ENCODE results near the gene EMC8.
A peak's percentile ranks its signal among the peaks of the same experiment; 100 is the strongest.

EMC8 gene

GRCh38 chr16:85757341-85757822 lies 42.0 kb downstream of the EMC8 start:
- no peaks in the 10 kb centered on the region for H3K9me2 ChIP-seq (replicated peaks; ENCODE audit: insufficient read depth, low read length)
- no peaks in the 10 kb centered on the region for H3K27me3 ChIP-seq (ENCODE audit: low read length)
- H3K79me2 ChIP-seq (ENCODE audit: insufficient read depth, low read length), result no peaks in the 10 kb centered on the region
- H4K20me1 ChIP-seq (ENCODE audit: low read depth, low read length), result no peaks in the 10 kb centered on the region
- no peak overlapping the region for H3K4me3 ChIP-seq (ENCODE audit: insufficient read depth, low read length, poor library complexity, severe bottlenecking)
- peaks cover 9% of the 10 kb centered on the region; the same call in 1 of the 2 replicates for H3F3A ChIP-seq (ENCODE audit: insufficient read depth)
- no peak overlapping the region for H3K9ac ChIP-seq (ENCODE audit: low read length)
- no peaks in the 10 kb centered on the region for H3K36me3 ChIP-seq (ENCODE audit: low read length)
- no peak overlapping the region for H2AFZ ChIP-seq (ENCODE audit: low read depth, low read length, severe bottlenecking)
- no peak overlapping the region; the same call in 1 of the 2 replicates for H3K27ac ChIP-seq (ENCODE audit: low read depth, low read length)
- peak overlapping the region; percentile 34 for H3K4me2 ChIP-seq (ENCODE audit: low read depth, low read length, poor library complexity, severe bottlenecking)
- H3K9me3 ChIP-seq (ENCODE audit: insufficient read depth, low read length), result no peaks in the 10 kb centered on the region
- TF ChIP-seq EZH2phosphoT487 (conservative IDR thresholded peaks at IDR 0.05; ENCODE audit: low read length), result no peak
- no peak for TF ChIP-seq CTCF (IDR thresholded peaks at IDR 0.05; ENCODE audit: insufficient read depth, low read length, poor library complexity, severe bottlenecking)

- no peaks in the 10 kb centered on the region for H3K36me3 ChIP-seq (ENCODE audit: low read length)
- no peaks in the 10 kb centered on the region for H4K20me1 ChIP-seq (ENCODE audit: low read depth, low read length)
- H3K27me3 ChIP-seq (ENCODE audit: low read length), result no peaks in the 10 kb centered on the region
- peak overlapping the region; percentile 34 for H3K4me2 ChIP-seq (ENCODE audit: low read depth, low read length, poor library complexity, severe bottlenecking)
- no peaks in the 10 kb centered on the region for H3K9me3 ChIP-seq (ENCODE audit: insufficient read depth, low read length)
- H3K9me2 ChIP-seq (replicated peaks; ENCODE audit: insufficient read depth, low read length), result no peaks in the 10 kb centered on the region
- H3K4me3 ChIP-seq (ENCODE audit: insufficient read depth, low read length, poor library complexity, severe bottlenecking), result no peak overlapping the region
- no peak overlapping the region for H2AFZ ChIP-seq (ENCODE audit: low read depth, low read length, severe bottlenecking)
- H3F3A ChIP-seq (ENCODE audit: insufficient read depth), result peaks cover 9% of the 10 kb centered on the region; the same call in 1 of the 2 replicates
- no peak overlapping the region for H3K9ac ChIP-seq (ENCODE audit: low read length)
- H3K79me2 ChIP-seq (ENCODE audit: insufficient read depth, low read length), result no peaks in the 10 kb centered on the region
- TF ChIP-seq CTCF (IDR thresholded peaks at IDR 0.05; ENCODE audit: insufficient read depth, low read length, poor library complexity, severe bottlenecking) (no peak), EZH2phosphoT487 (conservative IDR thresholded peaks at IDR 0.05; ENCODE audit: low read length) (0 out of 2 replicates have a peak, but pooled peaks have one; percentile 14)
- no peak overlapping the region for H3K27ac ChIP-seq (ENCODE audit: low read depth, low read length)
Observed at GRCh38 chr16:85755929-85756768, 43.2 kb downstream of the EMC8 start.

GRCh38 chr16:85754413-85754812 lies 44.9 kb downstream of the EMC8 start:
- no peak overlapping the region for H3K9ac ChIP-seq (ENCODE audit: low read length)
- no peaks in the 10 kb centered on the region for H3K9me2 ChIP-seq (replicated peaks; ENCODE audit: insufficient read depth, low read length)
- TF ChIP-seq CTCF (IDR thresholded peaks at IDR 0.05; ENCODE audit: insufficient read depth, low read length, poor library complexity, severe bottlenecking) (no peak), EZH2phosphoT487 (conservative IDR thresholded peaks at IDR 0.05; ENCODE audit: low read length) (no peak)
- no peak overlapping the region for H3K4me3 ChIP-seq (ENCODE audit: insufficient read depth, low read length, poor library complexity, severe bottlenecking)
- no peaks in the 10 kb centered on the region for H3K79me2 ChIP-seq (ENCODE audit: insufficient read depth, low read length)
- no peaks in the 10 kb centered on the region for H3K9me3 ChIP-seq (ENCODE audit: insufficient read depth, low read length)
- no peaks in the 10 kb centered on the region for H3K27me3 ChIP-seq (ENCODE audit: low read length)
- no peak overlapping the region for H3K4me2 ChIP-seq (ENCODE audit: low read depth, low read length, poor library complexity, severe bottlenecking)
- no peak overlapping the region for H2AFZ ChIP-seq (ENCODE audit: low read depth, low read length, severe bottlenecking)
- H4K20me1 ChIP-seq (ENCODE audit: low read depth, low read length), result no peaks in the 10 kb centered on the region
- H3K36me3 ChIP-seq (ENCODE audit: low read length), result no peaks in the 10 kb centered on the region
- H3K27ac ChIP-seq (ENCODE audit: low read depth, low read length), result no peak overlapping the region
- H3F3A ChIP-seq (ENCODE audit: insufficient read depth), result peaks cover 9% of the 10 kb centered on the region; the same call in 1 of the 2 replicates
